ACC112 (cell line): Measurements from ENCODE around the gene ATP2B2.

ENCODE experiments used
- H2AFZ ChIP-seq: fragments of 200-600 bp; sonication (generic); one replicate; pipeline ENCODE4 v1.6.0; 2017; ENCODE audit warnings: antibody characterized with exemption, low read length; ENCODE audit not compliant: unreplicated experiment
- H3K27ac ChIP-seq: fragments of 200-600 bp; sonication (generic); 2 replicates; pipeline ENCODE4 v1.5.1; 2014; ENCODE audit warnings: low read depth, mild to moderate bottlenecking, antibody characterized with exemption, low read length, moderate library complexity
- H3K27me3 ChIP-seq: fragments of 200-600 bp; sonication (generic); 2 replicates; pipeline ENCODE4 v1.6.1; 2014; ENCODE audit warnings: mild to moderate bottlenecking, antibody characterized with exemption, low read length, moderate library complexity, mixed read lengths; ENCODE audit not compliant: insufficient read depth
- H3K36me3 ChIP-seq: fragments of 200-600 bp; sonication (generic); 2 replicates; pipeline ENCODE4 v1.6.1; 2016; ENCODE audit warnings: mild to moderate bottlenecking, antibody characterized with exemption, low read length, moderate library complexity, mixed read lengths; ENCODE audit not compliant: insufficient read depth
- H3K4me1 ChIP-seq: fragments of 200-600 bp; sonication (generic); one replicate; pipeline ENCODE4 v1.6.1; 2016; ENCODE audit warnings: low read length, mixed read lengths; ENCODE audit not compliant: insufficient read depth, unreplicated experiment, control insufficient read depth
- H3K4me3 ChIP-seq: fragments of 200-600 bp; sonication (generic); 2 replicates; pipeline ENCODE4 v1.5.1; 2014; ENCODE audit warnings: mild to moderate bottlenecking, low read depth, low read length
- H3K79me2 ChIP-seq: fragments of 200-600 bp; sonication (generic); one replicate; pipeline ENCODE4 v1.6.0; 2016; ENCODE audit warnings: low read length; ENCODE audit not compliant: control insufficient read depth, unreplicated experiment, insufficient read depth

ATP2B2 gene

GRCh38 chr3:10381336-10381735, 124.0 kb downstream of the ATP2B2 start:
- H2AFZ ChIP-seq = no peak overlapping the region
- no peaks in the 10 kb centered on the region for H3K79me2 ChIP-seq
- H3K27me3 ChIP-seq = peaks cover 36% of the 10 kb centered on the region
- H3K27ac ChIP-seq = no peak overlapping the region
- no peak overlapping the region for H3K4me3 ChIP-seq
- H3K36me3 ChIP-seq = no peaks in the 10 kb centered on the region
- H3K4me1 ChIP-seq = peaks cover 5% of the 10 kb centered on the region

- no peak overlapping the region for H2AFZ ChIP-seq
- no peaks in the 10 kb centered on the region for H3K79me2 ChIP-seq
- peaks cover 5% of the 10 kb centered on the region for H3K4me1 ChIP-seq
- no peaks in the 10 kb centered on the region for H3K36me3 ChIP-seq
- peaks cover 32% of the 10 kb centered on the region for H3K27me3 ChIP-seq
- H3K4me3 ChIP-seq = no peak overlapping the region
- no peak overlapping the region for H3K27ac ChIP-seq
Observed at GRCh38 chr3:10380906-10381305, 124.5 kb downstream of the ATP2B2 start.

GRCh38 chr3:10379961-10380360, 125.4 kb downstream of the ATP2B2 start:
- peaks cover 5% of the 10 kb centered on the region for H3K4me1 ChIP-seq
- H2AFZ ChIP-seq = no peak overlapping the region
- H3K79me2 ChIP-seq = no peaks in the 10 kb centered on the region
- H3K36me3 ChIP-seq = no peaks in the 10 kb centered on the region
- no peak overlapping the region for H3K27ac ChIP-seq
- peaks cover 22% of the 10 kb centered on the region for H3K27me3 ChIP-seq
- H3K4me3 ChIP-seq = no peak overlapping the region

GRCh38 chr3:10379161-10379560, 126.2 kb downstream of the ATP2B2 start:
- Histone ChIP-seq H3K79me2 (no peaks in the 10 kb centered on the region), H3K4me1 (peaks cover 9% of the 10 kb centered on the region), H3K27me3 (peaks cover 14% of the 10 kb centered on the region), H3K36me3 (no peaks in the 10 kb centered on the region), H3K4me3 (no peak overlapping the region), H3K27ac (no peak overlapping the region), H2AFZ (no peak overlapping the region)

GRCh38 chr3:10378742-10379141, 126.6 kb downstream of the ATP2B2 start:
- Histone ChIP-seq H3K36me3 (no peaks in the 10 kb centered on the region), H3K27ac (no peak overlapping the region), H3K4me1 (peaks cover 13% of the 10 kb centered on the region), H2AFZ (no peak overlapping the region), H3K4me3 (no peak overlapping the region), H3K27me3 (peaks cover 10% of the 10 kb centered on the region), H3K79me2 (no peaks in the 10 kb centered on the region)

GRCh38 chr3:10378246-10378645, 127.1 kb downstream of the ATP2B2 start:
- H2AFZ ChIP-seq = no peak overlapping the region
- no peaks in the 10 kb centered on the region for H3K79me2 ChIP-seq
- peaks cover 15% of the 10 kb centered on the region for H3K4me1 ChIP-seq
- no peaks in the 10 kb centered on the region for H3K36me3 ChIP-seq
- no peak overlapping the region for H3K27ac ChIP-seq
- peaks cover 5% of the 10 kb centered on the region for H3K27me3 ChIP-seq
- no peak overlapping the region for H3K4me3 ChIP-seq

GRCh38 chr3:10377148-10377725, 128.1 kb downstream of the ATP2B2 start:
- Histone ChIP-seq H3K79me2 (no peaks in the 10 kb centered on the region), H3K4me1 (peaks cover 24% of the 10 kb centered on the region), H3K4me3 (no peak overlapping the region), H3K27me3 (peaks cover 3% of the 10 kb centered on the region; the same call in 1 of the 2 replicates), H3K27ac (no peak overlapping the region), H2AFZ (no peak overlapping the region), H3K36me3 (no peaks in the 10 kb centered on the region)

- peaks cover 24% of the 10 kb centered on the region for H3K4me1 ChIP-seq
- H3K27me3 ChIP-seq = peaks cover 3% of the 10 kb centered on the region; the same call in 1 of the 2 replicates
- no peak overlapping the region for H3K4me3 ChIP-seq
Observed at GRCh38 chr3:10376353-10376752, 129.0 kb downstream of the ATP2B2 start.

GRCh38 chr3:10375296-10376053, 129.9 kb downstream of the ATP2B2 start:
- Histone ChIP-seq H3K36me3 (no peaks in the 10 kb centered on the region), H3K79me2 (no peaks in the 10 kb centered on the region), H3K4me3 (no peak overlapping the region), H2AFZ (no peak overlapping the region), H3K4me1 (peaks cover 20% of the 10 kb centered on the region), H3K27me3 (peaks cover 3% of the 10 kb centered on the region; the same call in 1 of the 2 replicates), H3K27ac (no peak overlapping the region)

More at GRCh38 chr3:10376353-10376752, 129.0 kb downstream of the ATP2B2 start:
- no peak overlapping the region for H2AFZ ChIP-seq
- H3K36me3 ChIP-seq = no peaks in the 10 kb centered on the region
- no peaks in the 10 kb centered on the region for H3K79me2 ChIP-seq
- no peak overlapping the region for H3K27ac ChIP-seq

GRCh38 chr3:10374311-10374710, 131.1 kb downstream of the ATP2B2 start:
- Histone ChIP-seq H3K27ac (no peak overlapping the region), H3K36me3 (no peaks in the 10 kb centered on the region), H3K27me3 (peaks cover 3% of the 10 kb centered on the region; the same call in 1 of the 2 replicates), H2AFZ (no peak overlapping the region), H3K4me1 (peaks cover 24% of the 10 kb centered on the region), H3K4me3 (no peak overlapping the region), H3K79me2 (no peaks in the 10 kb centered on the region)
